Measurements from ENCODE around the gene DND1. TPM values are rescaled to one million over a fixed set of nuclear protein-coding genes. Genes with fewer than 3 reads are reported as not detected.
"Not testable (repeated sequence)": the region's sequence is repeated elsewhere in the genome, so short reads cannot be mapped to it uniquely, and the experiment has no call there.

The DND1 gene
- total RNA-seq, 1 experiment from 2014 or later: 3.3 TPM

GRCh38 chr5:140628711-140629110, 44.7 kb downstream of the DND1 start (continued):
- TF ChIP-seq ATF6 (CRISPR knock-in tag; IDR thresholded peaks at IDR 0.05) (no peak), JUN (CRISPR knock-in tag; IDR thresholded peaks at IDR 0.05) (no peak), CDX4 (CRISPR knock-in tag; IDR thresholded peaks at IDR 0.05; ENCODE audit: borderline replicate concordance) (no peak), ZNF232 (CRISPR knock-in tag; IDR thresholded peaks at IDR 0.05) (no peak), SOX15 (CRISPR knock-in tag; IDR thresholded peaks at IDR 0.05) (no peak), ZSCAN18 (CRISPR knock-in tag; IDR thresholded peaks at IDR 0.05) (no peak)

- no peak overlapping the region for H3K4me3 Mint-ChIP-seq
- no peak for TF ChIP-seq NFE2L1 (CRISPR knock-in tag; IDR thresholded peaks at IDR 0.05)
- no peak for TF ChIP-seq MLX (CRISPR knock-in tag; IDR thresholded peaks at IDR 0.05)
- TF ChIP-seq TP53 (CRISPR knock-in tag; IDR thresholded peaks at IDR 0.05): no peak
- H3K9me3 Mint-ChIP-seq: peaks cover 56% of the 10 kb centered on the region
- H3K4me1 Mint-ChIP-seq: no peaks in the 10 kb centered on the region
- peaks cover 49% of the 10 kb centered on the region for H3K27me3 Mint-ChIP-seq (ENCODE audit: low read depth)
- DNase-seq (ENCODE audit: low spot score): no peak
- ChIA-PET CTCF (no interaction called here), POLR2A (no interaction called here)
- H3K36me3 Mint-ChIP-seq: peaks cover 38% of the 10 kb centered on the region
- ATAC-seq: no peak
- H3K27ac Mint-ChIP-seq: no peak overlapping the region
These were observed 45.4 kb downstream of the DND1 start for GRCh38 chr5:140627972-140628371.

- H3K4me1 Mint-ChIP-seq; CTCF ChIA-PET; ATAC-seq; POLR2A ChIA-PET; H3K27ac Mint-ChIP-seq; H3K4me3 Mint-ChIP-seq; DNase-seq (ENCODE audit: low spot score): not testable (repeated sequence)
- peaks cover 45% of the 10 kb centered on the region for H3K27me3 Mint-ChIP-seq (ENCODE audit: low read depth)
- peaks cover 32% of the 10 kb centered on the region for H3K36me3 Mint-ChIP-seq
- H3K9me3 Mint-ChIP-seq: peaks cover 66% of the 10 kb centered on the region
These were observed 48.5 kb downstream of the DND1 start for GRCh38 chr5:140624886-140625285.

- ATAC-seq; H3K4me3 Mint-ChIP-seq; H3K27ac Mint-ChIP-seq; DNase-seq (ENCODE audit: low spot score); H3K4me1 Mint-ChIP-seq: not testable (repeated sequence)
- Mint-ChIP-seq H3K9me3 (peaks cover 78% of the 10 kb centered on the region), H3K27me3 (ENCODE audit: low read depth) (peaks cover 57% of the 10 kb centered on the region), H3K36me3 (peaks cover 27% of the 10 kb centered on the region)
- ChIA-PET POLR2A (interaction anchor here (0.7 kb wide), 1 partner anchor 45 kb away, joined by 5 read pairs; no protein-coding TSS in a partner anchor), CTCF (interaction anchor here (1.1 kb wide), 1 partner anchor 11 kb away, joined by 3 read pairs; no protein-coding TSS in a partner anchor)
These were observed 50.3 kb downstream of the DND1 start for GRCh38 chr5:140623061-140623460.

- Mint-ChIP-seq H3K4me3 (no peak overlapping the region), H3K36me3 (peaks cover 24% of the 10 kb centered on the region), H3K4me1 (no peaks in the 10 kb centered on the region), H3K27me3 (ENCODE audit: low read depth) (peaks cover 57% of the 10 kb centered on the region), H3K9me3 (peaks cover 76% of the 10 kb centered on the region), H3K27ac (no peak overlapping the region)
- DNase-seq (ENCODE audit: low spot score) (no peak), ATAC-seq (no peak)
- CTCF ChIA-PET: no interaction called here
- POLR2A ChIA-PET: interaction anchor here (0.6 to 0.7 kb wide), 2 partner anchors 22 to 44 kb away, joined by 3 to 5 read pairs; no protein-coding TSS in a partner anchor
- TF ChIP-seq JUN (CRISPR knock-in tag; IDR thresholded peaks at IDR 0.05): no peak
- TF ChIP-seq HMGA2 (CRISPR knock-in tag; IDR thresholded peaks at IDR 0.05): no peak
- no peak for TF ChIP-seq EMX1 (CRISPR knock-in tag; IDR thresholded peaks at IDR 0.05)
- TF ChIP-seq FOXP4 (CRISPR knock-in tag; IDR thresholded peaks at IDR 0.05): no peak
- TF ChIP-seq TCF7 (CRISPR knock-in tag; IDR thresholded peaks at IDR 0.05; ENCODE audit: low read depth): no peak
- TF ChIP-seq USF2 (CRISPR knock-in tag; IDR thresholded peaks at IDR 0.05): no peak
- TF ChIP-seq SMAD4 (CRISPR knock-in tag; IDR thresholded peaks at IDR 0.05): no peak
- no peak for TF ChIP-seq ZNF512 (CRISPR knock-in tag; IDR thresholded peaks at IDR 0.05; ENCODE audit: borderline replicate concordance)
- no peak for TF ChIP-seq E2F5 (CRISPR knock-in tag; IDR thresholded peaks at IDR 0.05)
These were observed 51.1 kb downstream of the DND1 start for GRCh38 chr5:140622301-140622700.
